GM15510 (cell line): ENCODE measurements around the gene ASCC3.

Experiments used
- POLR2A ChIP-seq: IDR thresholded peaks from 3 replicates; pipeline ENCODE4 v1.6.1; 2011; ENCODE audit warnings: borderline replicate concordance; ENCODE audit not compliant: insufficient read length; ENCODE audit errors: extremely low read depth

The ASCC3 gene

GRCh38 chr6:100851819-100852218, 29.3 kb downstream of the ASCC3 start:
- TF ChIP-seq POLR2A, result no peak

DNA sequence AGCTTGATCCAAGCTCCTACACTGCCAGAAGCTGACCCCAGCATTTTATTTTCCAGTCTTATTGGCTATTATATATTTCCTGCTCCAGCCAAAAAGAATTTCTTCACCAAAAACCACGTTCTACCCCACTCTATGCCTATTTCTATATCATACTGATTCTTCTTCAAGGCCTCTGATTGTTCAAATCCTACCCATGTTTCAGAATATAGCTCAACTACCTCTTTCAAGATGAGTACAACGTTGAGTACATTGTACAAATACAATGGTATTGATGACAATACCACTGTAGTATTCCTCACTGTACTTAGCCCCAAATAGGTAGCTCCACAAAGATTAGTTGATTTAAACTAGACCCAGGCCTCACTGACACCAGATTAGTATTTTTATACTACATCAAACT, 31.0 kb downstream of the ASCC3 start:
- no peak for TF ChIP-seq POLR2A

- no peak for TF ChIP-seq POLR2A
Observed at GRCh38 chr6:100846276-100846675, 34.9 kb downstream of the ASCC3 start.

DNA sequence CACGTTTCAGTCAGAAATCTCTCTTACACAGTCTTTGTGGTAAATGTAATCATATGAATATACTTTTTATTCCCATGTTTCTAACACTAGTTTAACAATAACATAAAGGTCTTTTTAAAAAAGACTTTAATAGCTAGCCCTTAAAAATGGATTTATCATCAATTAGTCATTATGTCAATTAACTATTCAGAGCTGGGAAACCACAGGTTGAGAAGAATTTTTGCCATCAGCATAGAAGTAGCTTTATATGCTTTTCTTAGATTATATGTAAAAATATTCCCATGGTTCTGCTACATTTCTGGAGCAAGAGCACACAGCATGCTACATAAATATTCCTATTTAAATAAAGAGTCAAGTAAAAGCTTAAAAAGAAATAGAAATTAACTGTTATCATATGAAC, 35.5 kb downstream of the ASCC3 start:
- no peak for TF ChIP-seq POLR2A

- TF ChIP-seq POLR2A, result no peak
Observed at GRCh38 chr6:100839419-100839818, 41.7 kb downstream of the ASCC3 start.

GRCh38 chr6:100838011-100838410, 43.1 kb downstream of the ASCC3 start:
- no peak for TF ChIP-seq POLR2A

- no peak for TF ChIP-seq POLR2A
Observed at GRCh38 chr6:100833972-100834574, 47.1 kb downstream of the ASCC3 start.

- TF ChIP-seq POLR2A, result no peak
Observed at GRCh38 chr6:100823041-100823440, 58.1 kb downstream of the ASCC3 start.

GRCh38 chr6:100818066-100818465, 63.1 kb downstream of the ASCC3 start:
- TF ChIP-seq POLR2A, result no peak

DNA sequence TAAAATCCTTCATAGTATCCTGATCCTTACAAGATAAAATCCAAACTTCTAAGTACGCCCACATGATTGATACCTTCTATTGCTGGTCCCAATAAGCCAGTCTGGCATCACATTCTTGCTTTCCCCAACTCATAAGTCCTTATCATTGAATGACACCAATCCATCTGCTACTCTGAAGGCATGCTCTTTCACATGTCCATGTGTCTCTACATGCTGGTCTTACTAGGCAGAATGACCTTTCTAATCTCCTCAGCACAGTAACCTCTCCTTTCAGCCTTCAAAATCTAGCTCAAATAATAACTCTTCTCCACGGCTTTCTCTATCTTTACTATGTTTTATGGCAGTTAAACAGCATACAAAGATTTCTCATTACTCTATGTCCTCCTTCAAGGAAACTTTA, 71.1 kb downstream of the ASCC3 start:
- TF ChIP-seq POLR2A, result no peak

DNA sequence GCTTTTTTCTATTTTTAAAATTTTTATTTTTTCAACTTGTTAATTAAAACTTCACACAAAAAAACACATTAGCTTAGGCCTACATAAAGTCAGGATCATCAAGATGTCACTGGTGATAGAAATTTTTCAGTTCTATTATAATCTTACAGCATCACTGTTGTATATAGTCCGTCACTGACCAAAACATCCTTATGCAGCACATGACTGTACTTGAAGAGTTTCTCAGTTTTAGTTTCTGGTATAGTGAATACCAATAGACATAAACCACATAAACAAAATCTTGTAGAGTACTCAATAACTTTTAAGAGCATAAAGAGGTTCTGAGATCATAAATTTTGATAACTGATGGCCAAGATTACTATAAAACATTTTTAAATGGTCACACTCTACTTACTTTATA, 71.8 kb downstream of the ASCC3 start:
- no peak for TF ChIP-seq POLR2A

GRCh38 chr6:100808638-100809275, 72.4 kb downstream of the ASCC3 start:
- TF ChIP-seq POLR2A, result no peak

GRCh38 chr6:100806296-100806695, 74.8 kb downstream of the ASCC3 start:
- TF ChIP-seq POLR2A, result no peak

GRCh38 chr6:100803264-100804045, 77.7 kb downstream of the ASCC3 start:
- no peak for TF ChIP-seq POLR2A

GRCh38 chr6:100801036-100801435, 80.1 kb downstream of the ASCC3 start:
- no peak for TF ChIP-seq POLR2A
